ENCODE results near the gene GNAQ.

GRCh38 chr9:77997611-77998284, 33.9 kb downstream of the GNAQ start:
- TF ChIP-seq, protein P1, sequence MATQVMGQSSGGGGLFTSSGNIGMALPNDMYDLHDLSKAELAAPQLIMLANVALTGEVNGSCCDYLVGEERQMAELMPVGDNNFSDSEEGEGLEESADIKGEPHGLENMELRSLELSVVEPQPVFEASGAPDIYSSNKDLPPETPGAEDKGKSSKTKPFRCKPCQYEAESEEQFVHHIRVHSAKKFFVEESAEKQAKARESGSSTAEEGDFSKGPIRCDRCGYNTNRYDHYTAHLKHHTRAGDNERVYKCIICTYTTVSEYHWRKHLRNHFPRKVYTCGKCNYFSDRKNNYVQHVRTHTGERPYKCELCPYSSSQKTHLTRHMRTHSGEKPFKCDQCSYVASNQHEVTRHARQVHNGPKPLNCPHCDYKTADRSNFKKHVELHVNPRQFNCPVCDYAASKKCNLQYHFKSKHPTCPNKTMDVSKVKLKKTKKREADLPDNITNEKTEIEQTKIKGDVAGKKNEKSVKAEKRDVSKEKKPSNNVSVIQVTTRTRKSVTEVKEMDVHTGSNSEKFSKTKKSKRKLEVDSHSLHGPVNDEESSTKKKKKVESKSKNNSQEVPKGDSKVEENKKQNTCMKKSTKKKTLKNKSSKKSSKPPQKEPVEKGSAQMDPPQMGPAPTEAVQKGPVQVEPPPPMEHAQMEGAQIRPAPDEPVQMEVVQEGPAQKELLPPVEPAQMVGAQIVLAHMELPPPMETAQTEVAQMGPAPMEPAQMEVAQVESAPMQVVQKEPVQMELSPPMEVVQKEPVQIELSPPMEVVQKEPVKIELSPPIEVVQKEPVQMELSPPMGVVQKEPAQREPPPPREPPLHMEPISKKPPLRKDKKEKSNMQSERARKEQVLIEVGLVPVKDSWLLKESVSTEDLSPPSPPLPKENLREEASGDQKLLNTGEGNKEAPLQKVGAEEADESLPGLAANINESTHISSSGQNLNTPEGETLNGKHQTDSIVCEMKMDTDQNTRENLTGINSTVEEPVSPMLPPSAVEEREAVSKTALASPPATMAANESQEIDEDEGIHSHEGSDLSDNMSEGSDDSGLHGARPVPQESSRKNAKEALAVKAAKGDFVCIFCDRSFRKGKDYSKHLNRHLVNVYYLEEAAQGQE (IDR thresholded peaks at IDR 0.05; ENCODE audit: insufficient read depth in 1 of 2, low read depth in 2 of 2, low read length in 2 of 2) = no peak
- no peak for TF ChIP-seq TAF1 (IDR thresholded peaks at IDR 0.05; ENCODE audit: borderline replicate concordance, insufficient read depth, low read length)
- TF ChIP-seq SIN3A (IDR thresholded peaks at IDR 0.05; ENCODE audit: borderline replicate concordance, insufficient read depth, low read length) = no peak
- TF ChIP-seq POLR2AphosphoS5 (IDR thresholded peaks at IDR 0.05; ENCODE audit: low read depth, low read length) = no peak

Data from PFSK-1 (cell line).